HepG2 (cell line): ENCODE data around the gene PRKACG.

Source experiments
- CHCHD3 ChIP-seq: sonication (generic); formaldehyde crosslinking; IDR thresholded peaks from 2 replicates; pipeline ENCODE4 v1.8.0; 2022; ENCODE audit warnings: mild to moderate bottlenecking, missing genetic modification reagents, moderate library complexity
- CTCF ChIP-seq: sonication (generic); formaldehyde crosslinking; IDR thresholded peaks from 2 replicates; pipeline ENCODE4 v1.5.0; 2020; ENCODE audit warnings: mild to moderate bottlenecking, missing genetic modification reagents, moderate library complexity
- IRF9 ChIP-seq: sonication (generic); formaldehyde crosslinking; IDR thresholded peaks from 2 replicates; pipeline ENCODE4 v1.8.0; 2022; ENCODE audit warnings: missing genetic modification reagents, mild to moderate bottlenecking, borderline replicate concordance
- POLR2A ChIP-seq, 2 experiments: IDR thresholded peaks; 2 replicates each; pipeline ENCODE4 v1.6.1; 2011; ENCODE audit warnings: low read depth in 2 of 2, low read length in 2 of 2, mild to moderate bottlenecking in 1 of 2, moderate library complexity in 1 of 2; ENCODE audit not compliant: insufficient read depth in 1 of 2
- SRF ChIP-seq: IDR thresholded peaks from 2 replicates; pipeline ENCODE4 v1.6.1; 2011; ENCODE audit warnings: mild to moderate bottlenecking, low read depth, low read length, moderate library complexity
- SRSF4 ChIP-seq: fragments of 200-400 bp; formaldehyde crosslinking; IDR thresholded peaks from one replicate; pipeline ENCODE4 v1.6.1; 2018; ENCODE audit warnings: mild to moderate bottlenecking, low read depth, low read length, moderate library complexity; ENCODE audit not compliant: poor library complexity, severe bottlenecking

GRCh38 chr9:69062195-69062594 is 48.3 kb upstream of the PRKACG start:
- TF ChIP-seq IRF9 (CRISPR knock-in tag), result no peak
- no peak for TF ChIP-seq CTCF (CRISPR knock-in tag)
- no peak for TF ChIP-seq SRF
- no peak for TF ChIP-seq CHCHD3
- no peak for TF ChIP-seq POLR2A (IDR thresholded peaks at IDR 0.05; ENCODE audit: insufficient read depth in 1 of 2, low read depth in 2 of 2, low read length in 2 of 2)
- TF ChIP-seq SRSF4, result no peak
